ENCODE measurements around the gene KDM1B. TPM values are rescaled to one million over a fixed set of nuclear protein-coding genes. Genes with fewer than 3 reads are reported as not detected.
A peak's percentile ranks its signal among the peaks of the same experiment; 100 is the strongest.

Gene KDM1B
- total RNA-seq, 4 donors from 2014 or later, result 23.5 to 27.9 (median 24.5) TPM

- 0 to 1% methylated on average over 24 to 34 of the region's 34 CpGs for WGBS, 2 donors
- peak within 1 kb of the TSS; percentile 97 for H3K4me3 ChIP-seq (ENCODE audit: low read depth, poor library complexity, severe bottlenecking)
- no peak for TF ChIP-seq POLR2A (IDR thresholded peaks at IDR 0.05)
- TF ChIP-seq CTCF (IDR thresholded peaks at IDR 0.05), result no peak
- intact Hi-C loops (cut with DNase I; ENCODE audit: low total_unique reads), result no loop called here
- no peak for DNase-seq (ENCODE audit: low spot score in 2 of 2)
Observed at GRCh38 chr6:18154507-18155149, 594 bp upstream of the KDM1B start, which contains the start of gene TPMT. Gene TPMT (minus strand): TSS chr6:18155077. CDS start chr6:18149127, 5,950 bp downstream.

GRCh38 chr6:18155864-18156421 is 721 bp downstream of the KDM1B start:
- H3K4me3 ChIP-seq (ENCODE audit: low read depth, poor library complexity, severe bottlenecking), result peak overlapping the region; percentile 97
- intact Hi-C loops (cut with DNase I; ENCODE audit: low total_unique reads), result no loop called here
- no peak for TF ChIP-seq POLR2A (IDR thresholded peaks at IDR 0.05)
- no peak for TF ChIP-seq CTCF (IDR thresholded peaks at IDR 0.05)
- WGBS, 2 donors, result 2 to 6% methylated on average over 17 to 25 of the region's 26 CpGs
- peak; percentile 71 to 90 for DNase-seq (ENCODE audit: low spot score in 2 of 2)

GRCh38 chr6:18160911-18161310 is 5.7 kb downstream of the KDM1B start:
- WGBS, 2 donors, result 50 to 61% methylated on average over 1 of the region's 1 CpG
- H3K4me3 ChIP-seq (ENCODE audit: low read depth, poor library complexity, severe bottlenecking), result no peak overlapping the region
- TF ChIP-seq CTCF (IDR thresholded peaks at IDR 0.05) (no peak), POLR2A (IDR thresholded peaks at IDR 0.05) (no peak)
- no peak for DNase-seq (ENCODE audit: low spot score in 2 of 2)
- intact Hi-C loops (cut with DNase I; ENCODE audit: low total_unique reads), result no loop called here

GRCh38 chr6:18161431-18161830 is 6.2 kb downstream of the KDM1B start:
- TF ChIP-seq CTCF (IDR thresholded peaks at IDR 0.05) (no peak), POLR2A (IDR thresholded peaks at IDR 0.05) (no peak)
- DNase-seq (ENCODE audit: low spot score in 2 of 2), result no peak
- WGBS, 2 donors, result 71 to 80% methylated on average over 2 of the region's 2 CpGs
- no peak overlapping the region for H3K4me3 ChIP-seq (ENCODE audit: low read depth, poor library complexity, severe bottlenecking)
- intact Hi-C loops (cut with DNase I; ENCODE audit: low total_unique reads), result no loop called here

GRCh38 chr6:18162401-18162800 is 7.2 kb downstream of the KDM1B start:
- DNase-seq (ENCODE audit: low spot score in 2 of 2), result no peak
- H3K4me3 ChIP-seq (ENCODE audit: low read depth, poor library complexity, severe bottlenecking), result no peak overlapping the region
- WGBS, 2 donors, result 84 to 89% methylated on average over 2 of the region's 2 CpGs
- TF ChIP-seq CTCF (IDR thresholded peaks at IDR 0.05) (no peak), POLR2A (IDR thresholded peaks at IDR 0.05) (no peak)
- intact Hi-C loops (cut with DNase I; ENCODE audit: low total_unique reads), result no loop called here

All from lower leg skin (tissue), 4 donors.